OCI-LY1 (cell line): ENCODE data around the gene MICALL2.

Experiments
- H2AFZ ChIP-seq: fragments of 200-600 bp; sonication (generic), shearing (Covaris generic); 2 replicates; pipeline ENCODE4 v1.6.0; 2014; ENCODE audit warnings: antibody characterized with exemption, mild to moderate bottlenecking, low read length
- H3F3A ChIP-seq: fragments of 200-600 bp; sonication (generic), shearing (Covaris generic); 2 replicates; pipeline ENCODE4 v1.6.0; 2014; ENCODE audit warnings: mild to moderate bottlenecking, antibody characterized with exemption, low read length, moderate library complexity; ENCODE audit not compliant: insufficient read depth
- H3K27ac ChIP-seq: fragments of 200-600 bp; sonication (generic); 2 replicates; pipeline ENCODE4 v1.5.1; 2014; ENCODE audit warnings: low read length, mixed run types, mild to moderate bottlenecking, low read depth; ENCODE audit not compliant: poor library complexity, severe bottlenecking
- H3K27me3 ChIP-seq: fragments of 200-600 bp; sonication (generic); 2 replicates; pipeline ENCODE4 v1.6.0; 2014; ENCODE audit warnings: antibody characterized with exemption, mild to moderate bottlenecking, low read length, moderate library complexity; ENCODE audit not compliant: insufficient read depth
- H3K36me3 ChIP-seq: fragments of 200-600 bp; sonication (generic); 2 replicates; pipeline ENCODE4 v1.6.1; 2014; ENCODE audit warnings: mild to moderate bottlenecking, antibody characterized with exemption, low read length, moderate library complexity, mixed read lengths; ENCODE audit not compliant: insufficient read depth
- H3K4me1 ChIP-seq: fragments of 200-600 bp; sonication (generic); 2 replicates; pipeline ENCODE4 v1.5.1; 2014; ENCODE audit warnings: mild to moderate bottlenecking, low read length, moderate library complexity; ENCODE audit not compliant: insufficient read depth, severe bottlenecking
- H3K4me2 ChIP-seq: fragments of 200-600 bp; sonication (generic), shearing (Covaris generic); 2 replicates; pipeline ENCODE4 v1.6.1; 2014; ENCODE audit warnings: low read length
- H3K4me3 ChIP-seq: fragments of 200-600 bp; sonication (generic); 2 replicates; pipeline ENCODE4 v1.5.1; 2014; ENCODE audit warnings: low read length, low read depth, mild to moderate bottlenecking, mixed read lengths; ENCODE audit not compliant: poor library complexity, severe bottlenecking
- H3K79me2 ChIP-seq: fragments of 200-600 bp; shearing (Covaris generic); 2 replicates; pipeline ENCODE4 v1.6.1; 2016; ENCODE audit warnings: mixed run types, low read length, mixed read lengths; ENCODE audit not compliant: insufficient read depth
- H3K9ac ChIP-seq: fragments of 200-600 bp; sonication (generic), shearing (Covaris generic); 2 replicates; pipeline ENCODE4 v1.6.1; 2014; ENCODE audit warnings: mild to moderate bottlenecking, low read length, mixed read lengths
- H3K9me2 ChIP-seq: fragments of 200-600 bp; sonication (generic), shearing (Covaris generic); 2 replicates; pipeline ENCODE4 v1.6.1; 2014; ENCODE audit warnings: low read depth, mild to moderate bottlenecking, low read length, mixed read lengths
- H3K9me3 ChIP-seq: fragments of 200-600 bp; shearing (Covaris generic); 2 replicates; pipeline ENCODE4 v1.6.1; 2014; ENCODE audit warnings: low read length, mixed read lengths
- H4K20me1 ChIP-seq: fragments of 200-600 bp; sonication (generic), shearing (Covaris generic); 2 replicates; pipeline ENCODE4 v1.6.0; 2016; ENCODE audit warnings: mild to moderate bottlenecking, low read length; ENCODE audit not compliant: insufficient read depth
- EZH2 ChIP-seq: fragments of 200-600 bp; sonication (generic), shearing (Covaris generic); IDR thresholded peaks from 2 replicates; pipeline ENCODE4 v1.8.0; 2017; ENCODE audit warnings: borderline replicate concordance, mixed run types, mild to moderate bottlenecking, antibody characterized with exemption, low read length, moderate library complexity, mixed read lengths
- TF ChIP-seq, protein P1 (sequence below): fragments of 200-600 bp; sonication (generic), shearing (Covaris generic); IDR thresholded peaks from 2 replicates; pipeline ENCODE4 v1.5.1; 2017; ENCODE audit warnings: mild to moderate bottlenecking, antibody characterized with exemption, low read length, moderate library complexity, mixed read lengths

Gene MICALL2

DNA sequence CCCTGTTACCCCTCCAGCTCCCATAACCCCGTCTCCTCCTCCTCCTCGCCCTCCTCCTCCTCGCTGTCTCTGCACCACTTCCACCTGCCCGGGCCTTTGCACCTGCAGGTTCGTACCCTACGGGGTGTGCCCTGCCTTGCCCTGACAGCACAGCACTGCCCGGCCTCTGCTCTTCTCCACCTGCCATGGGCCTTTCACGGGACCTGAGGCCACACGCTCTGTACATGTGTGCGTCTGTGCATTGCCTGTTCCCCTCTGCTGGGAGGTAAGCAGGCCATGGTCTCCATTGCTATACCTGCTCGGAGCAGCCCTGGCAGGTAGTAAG, 40.0 kb downstream of the MICALL2 start:
- Histone ChIP-seq H3K27ac (no peak overlapping the region), H3K79me2 (no peaks in the 10 kb centered on the region), H3K9ac (no peak overlapping the region), H3K4me1 (no peaks in the 10 kb centered on the region), H3K27me3 (no peaks in the 10 kb centered on the region; the same call in 1 of the 2 replicates), H3K9me2 (no peaks in the 10 kb centered on the region), H3K9me3 (no peaks in the 10 kb centered on the region), H3K36me3 (no peaks in the 10 kb centered on the region), H2AFZ (no peak overlapping the region), H3K4me3 (no peak overlapping the region), H3F3A (no peaks in the 10 kb centered on the region), H4K20me1 (no peaks in the 10 kb centered on the region), H3K4me2 (no peak overlapping the region)
- TF ChIP-seq, protein P1, sequence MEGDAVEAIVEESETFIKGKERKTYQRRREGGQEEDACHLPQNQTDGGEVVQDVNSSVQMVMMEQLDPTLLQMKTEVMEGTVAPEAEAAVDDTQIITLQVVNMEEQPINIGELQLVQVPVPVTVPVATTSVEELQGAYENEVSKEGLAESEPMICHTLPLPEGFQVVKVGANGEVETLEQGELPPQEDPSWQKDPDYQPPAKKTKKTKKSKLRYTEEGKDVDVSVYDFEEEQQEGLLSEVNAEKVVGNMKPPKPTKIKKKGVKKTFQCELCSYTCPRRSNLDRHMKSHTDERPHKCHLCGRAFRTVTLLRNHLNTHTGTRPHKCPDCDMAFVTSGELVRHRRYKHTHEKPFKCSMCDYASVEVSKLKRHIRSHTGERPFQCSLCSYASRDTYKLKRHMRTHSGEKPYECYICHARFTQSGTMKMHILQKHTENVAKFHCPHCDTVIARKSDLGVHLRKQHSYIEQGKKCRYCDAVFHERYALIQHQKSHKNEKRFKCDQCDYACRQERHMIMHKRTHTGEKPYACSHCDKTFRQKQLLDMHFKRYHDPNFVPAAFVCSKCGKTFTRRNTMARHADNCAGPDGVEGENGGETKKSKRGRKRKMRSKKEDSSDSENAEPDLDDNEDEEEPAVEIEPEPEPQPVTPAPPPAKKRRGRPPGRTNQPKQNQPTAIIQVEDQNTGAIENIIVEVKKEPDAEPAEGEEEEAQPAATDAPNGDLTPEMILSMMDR: no peak
- TF ChIP-seq EZH2: no peak

DNA sequence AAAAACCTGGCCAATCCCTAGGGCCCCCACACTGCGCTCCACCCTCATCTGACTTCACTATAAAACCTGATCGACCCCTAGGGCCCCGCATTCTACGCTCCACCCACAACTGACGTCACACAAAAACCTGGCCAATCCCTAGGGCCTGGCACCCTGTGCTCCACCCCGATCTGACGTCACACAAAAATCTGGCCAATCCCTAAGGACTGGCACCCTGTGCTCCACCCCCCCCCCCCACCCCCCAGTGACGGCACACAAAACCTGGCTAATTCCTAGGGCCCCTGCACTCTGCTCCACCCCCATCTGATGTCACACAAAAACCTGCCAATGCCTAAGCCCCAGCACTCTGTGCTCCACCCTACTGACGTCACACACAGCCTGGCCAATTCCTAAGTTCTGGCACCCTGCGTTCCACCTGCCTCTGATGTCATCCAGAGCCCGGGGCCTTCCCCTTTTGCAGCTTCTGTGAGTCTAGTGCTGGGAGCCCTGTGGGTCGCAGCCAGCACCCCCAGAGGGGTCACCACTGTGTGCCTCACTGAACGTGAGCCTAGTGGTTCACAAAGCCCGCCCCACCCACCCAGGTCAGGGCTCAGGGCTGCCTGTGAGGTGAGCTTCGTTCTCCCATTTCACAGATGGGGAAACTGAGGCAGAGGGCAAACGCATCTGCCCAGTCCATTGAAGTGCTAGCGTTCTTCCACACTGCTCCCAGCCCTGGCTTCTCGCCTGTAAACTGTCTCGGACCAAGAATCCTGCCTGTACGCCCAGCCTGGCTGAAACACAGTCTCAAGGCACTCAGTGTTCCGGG, 40.6 kb downstream of the MICALL2 start:
- Histone ChIP-seq H3K4me2 (no peak overlapping the region), H3K9me3 (no peaks in the 10 kb centered on the region), H3K4me3 (no peak overlapping the region), H3K79me2 (no peaks in the 10 kb centered on the region), H3K36me3 (no peaks in the 10 kb centered on the region), H3K9ac (no peak overlapping the region), H3K27ac (no peak overlapping the region), H3K27me3 (no peaks in the 10 kb centered on the region; the same call in 1 of the 2 replicates), H2AFZ (no peak overlapping the region), H3F3A (no peaks in the 10 kb centered on the region), H3K9me2 (no peaks in the 10 kb centered on the region), H4K20me1 (no peaks in the 10 kb centered on the region), H3K4me1 (no peaks in the 10 kb centered on the region)
- TF ChIP-seq, protein P1: no peak
- no peak for TF ChIP-seq EZH2

DNA sequence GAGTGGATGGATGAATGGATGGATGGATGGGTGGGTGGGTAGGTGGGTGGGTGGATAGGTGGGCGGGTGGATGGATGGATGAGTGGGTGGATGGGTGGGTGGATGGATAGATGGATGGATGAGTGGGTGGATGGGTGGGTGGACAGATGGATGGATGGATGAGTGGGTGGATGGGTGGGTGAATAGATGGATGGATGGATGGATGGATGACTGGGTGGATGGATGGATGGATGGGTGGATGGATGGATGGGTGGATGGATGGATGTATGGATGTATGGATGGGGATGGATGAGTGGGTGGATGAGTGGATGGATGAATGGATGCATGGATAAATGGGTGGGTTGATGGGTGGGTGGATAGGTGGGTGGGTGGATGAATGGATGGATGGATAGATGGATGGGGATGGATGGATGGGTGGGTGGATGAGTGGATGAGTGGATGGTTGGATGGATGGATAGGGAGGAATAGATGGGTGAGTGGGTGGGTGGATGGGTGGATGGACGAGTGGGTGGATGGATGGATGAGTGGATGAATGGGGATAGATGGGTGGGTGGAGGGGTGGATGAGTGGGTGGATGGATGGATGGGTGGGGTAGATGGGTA, 43.8 kb downstream of the MICALL2 start:
- Histone ChIP-seq H3K27me3 (no peaks in the 10 kb centered on the region; the same call in 1 of the 2 replicates), H3K4me1 (no peaks in the 10 kb centered on the region), H2AFZ (no peak overlapping the region), H3K4me3 (no peak overlapping the region), H3F3A (no peaks in the 10 kb centered on the region), H3K36me3 (no peaks in the 10 kb centered on the region), H3K4me2 (no peak overlapping the region), H4K20me1 (no peaks in the 10 kb centered on the region), H3K9me3 (no peaks in the 10 kb centered on the region), H3K27ac (no peak overlapping the region), H3K79me2 (no peaks in the 10 kb centered on the region), H3K9me2 (no peaks in the 10 kb centered on the region), H3K9ac (no peak overlapping the region)
- TF ChIP-seq, protein P1: no peak
- TF ChIP-seq EZH2: no peak
